ENCODE data around the gene KLRC1. TPM values are rescaled to one million over a fixed set of nuclear protein-coding genes. Genes with fewer than 3 reads are reported as not detected.
"Not testable (repeated sequence)": the region's sequence is repeated elsewhere in the genome, so short reads cannot be mapped to it uniquely, and the experiment has no call there.

KLRC1 gene
- total RNA-seq, 2 experiments from 2014 or later: 15.9 to 17.8 TPM

GRCh38 chr12:10448236-10448635 lies 4.9 kb downstream of the KLRC1 start:
- CTCF ChIA-PET: no interaction called here
- Mint-ChIP-seq H3K27me3 (no peaks in the 10 kb centered on the region), H3K4me3 (peak overlapping the region; percentile 55), H3K36me3 (peaks cover 26% of the 10 kb centered on the region), H3K27ac (peak overlapping the region; percentile 55), H3K9me3 (ENCODE audit: low read depth) (no peaks in the 10 kb centered on the region), H3K4me1 (peaks cover 21% of the 10 kb centered on the region)
- peak; percentile 20 for ATAC-seq
- DNase-seq: no peak

GRCh38 chr12:10446052-10446451 lies 7.1 kb downstream of the KLRC1 start:
- CTCF ChIA-PET; H3K27me3 Mint-ChIP-seq; H3K9me3 Mint-ChIP-seq (ENCODE audit: low read depth); DNase-seq: not testable (repeated sequence)
- ATAC-seq: peak; percentile 94
- Mint-ChIP-seq H3K4me1 (peaks cover 18% of the 10 kb centered on the region), H3K27ac (peak overlapping the region; percentile 75), H3K4me3 (peak overlapping the region; percentile 36), H3K36me3 (peaks cover 24% of the 10 kb centered on the region)

GRCh38 chr12:10441144-10441543 lies 12.0 kb downstream of the KLRC1 start:
- H3K9me3 Mint-ChIP-seq (ENCODE audit: low read depth); CTCF ChIA-PET; H3K27me3 Mint-ChIP-seq; DNase-seq; H3K27ac Mint-ChIP-seq; H3K36me3 Mint-ChIP-seq; ATAC-seq; H3K4me1 Mint-ChIP-seq; H3K4me3 Mint-ChIP-seq: not testable (repeated sequence)

- H3K27ac Mint-ChIP-seq; ATAC-seq; H3K27me3 Mint-ChIP-seq; H3K36me3 Mint-ChIP-seq; H3K9me3 Mint-ChIP-seq (ENCODE audit: low read depth); CTCF ChIA-PET; DNase-seq; H3K4me3 Mint-ChIP-seq; H3K4me1 Mint-ChIP-seq: not testable (repeated sequence)
These were observed 13.4 kb downstream of the KLRC1 start for GRCh38 chr12:10439608-10440274.

- H3K27ac Mint-ChIP-seq; H3K4me1 Mint-ChIP-seq; CTCF ChIA-PET; H3K9me3 Mint-ChIP-seq (ENCODE audit: low read depth); DNase-seq; H3K27me3 Mint-ChIP-seq; H3K36me3 Mint-ChIP-seq; H3K4me3 Mint-ChIP-seq: not testable (repeated sequence)
- peak; percentile 57 for ATAC-seq
These were observed 15.6 kb downstream of the KLRC1 start for GRCh38 chr12:10437601-10438000.

- peak; percentile 74 for ATAC-seq
- CTCF ChIA-PET; H3K36me3 Mint-ChIP-seq; H3K4me1 Mint-ChIP-seq; H3K9me3 Mint-ChIP-seq (ENCODE audit: low read depth); H3K27me3 Mint-ChIP-seq: not testable (repeated sequence)
- H3K4me3 Mint-ChIP-seq: peak within 1 kb of the TSS; percentile 48
- DNase-seq: peak; percentile 41
- peak within 1 kb of the TSS; percentile 24 for H3K27ac Mint-ChIP-seq
These were observed 17.4 kb downstream of the KLRC1 start, which contains the start of gene KLRC2 for GRCh38 chr12:10435816-10436215. TSS of gene KLRC2 (minus strand) at chr12:10436010. CDS start at chr12:10435986, 24 bp downstream.

- H3K4me3 Mint-ChIP-seq; H3K36me3 Mint-ChIP-seq; H3K27ac Mint-ChIP-seq; H3K9me3 Mint-ChIP-seq (ENCODE audit: low read depth); DNase-seq; H3K4me1 Mint-ChIP-seq; H3K27me3 Mint-ChIP-seq: not testable (repeated sequence)
- peak; percentile 96 for ATAC-seq
- CTCF ChIA-PET: interaction anchor here (1.4 kb wide), 1 partner anchor 19 kb away, joined by 3 read pairs; no protein-coding TSS in a partner anchor
These were observed 22.6 kb downstream of the KLRC1 start for GRCh38 chr12:10430623-10431022.

- H3K4me1 Mint-ChIP-seq; H3K9me3 Mint-ChIP-seq (ENCODE audit: low read depth); H3K27ac Mint-ChIP-seq; ATAC-seq; H3K36me3 Mint-ChIP-seq; H3K27me3 Mint-ChIP-seq; DNase-seq; H3K4me3 Mint-ChIP-seq; CTCF ChIA-PET: not testable (repeated sequence)
These were observed 27.2 kb downstream of the KLRC1 start for GRCh38 chr12:10425938-10426337.

- CTCF ChIA-PET; H3K27me3 Mint-ChIP-seq; ATAC-seq; H3K9me3 Mint-ChIP-seq (ENCODE audit: low read depth); H3K4me3 Mint-ChIP-seq; H3K27ac Mint-ChIP-seq; DNase-seq; H3K36me3 Mint-ChIP-seq; H3K4me1 Mint-ChIP-seq: not testable (repeated sequence)
These were observed 28.8 kb downstream of the KLRC1 start for GRCh38 chr12:10424260-10424899.

GRCh38 chr12:10422159-10422558 lies 31.0 kb downstream of the KLRC1 start:
- ATAC-seq: peak; percentile 70
- H3K36me3 Mint-ChIP-seq; DNase-seq; H3K9me3 Mint-ChIP-seq (ENCODE audit: low read depth); H3K4me1 Mint-ChIP-seq; CTCF ChIA-PET; H3K4me3 Mint-ChIP-seq; H3K27me3 Mint-ChIP-seq; H3K27ac Mint-ChIP-seq: not testable (repeated sequence)

GRCh38 chr12:10420334-10420733 lies 32.8 kb downstream of the KLRC1 start, which contains the start of gene KLRC3:
TSS of gene KLRC3 (minus strand) at chr12:10420595. CDS start at chr12:10420550, 45 bp downstream.
- DNase-seq; CTCF ChIA-PET; H3K9me3 Mint-ChIP-seq (ENCODE audit: low read depth); H3K27me3 Mint-ChIP-seq; H3K4me1 Mint-ChIP-seq; ATAC-seq; H3K36me3 Mint-ChIP-seq: not testable (repeated sequence)
- peak within 1 kb of the TSS; percentile 15 for H3K27ac Mint-ChIP-seq
- H3K4me3 Mint-ChIP-seq: peak within 1 kb of the TSS; percentile 55

GRCh38 chr12:10409392-10409791 lies 43.8 kb downstream of the KLRC1 start, which contains the start of gene KLRC4:
TSS of gene KLRC4 (minus strand) at chr12:10409757. CDS start at chr12:10409575, 182 bp downstream.
- CTCF ChIA-PET: no interaction called here
- H3K27ac Mint-ChIP-seq: peak within 1 kb of the TSS; percentile 88
- peaks cover 32% of the 10 kb centered on the region for H3K4me1 Mint-ChIP-seq
- DNase-seq (peak; percentile 67), ATAC-seq (peak; percentile 73)
- H3K4me3 Mint-ChIP-seq: peak within 1 kb of the TSS; percentile 84
- H3K27me3 Mint-ChIP-seq: no peaks in the 10 kb centered on the region
- no peaks in the 10 kb centered on the region for H3K9me3 Mint-ChIP-seq (ENCODE audit: low read depth)
- peaks cover 51% of the 10 kb centered on the region for H3K36me3 Mint-ChIP-seq

GRCh38 chr12:10408842-10409241 lies 44.3 kb downstream of the KLRC1 start:
- no peak for ATAC-seq
- CTCF ChIA-PET: no interaction called here
- Mint-ChIP-seq H3K4me3 (peak overlapping the region; percentile 84), H3K27ac (peak overlapping the region; percentile 88), H3K9me3 (ENCODE audit: low read depth) (no peaks in the 10 kb centered on the region), H3K4me1 (peaks cover 35% of the 10 kb centered on the region), H3K36me3 (peaks cover 52% of the 10 kb centered on the region), H3K27me3 (no peaks in the 10 kb centered on the region)
- DNase-seq: no peak

- Mint-ChIP-seq H3K27ac (peak overlapping the region; percentile 92), H3K9me3 (ENCODE audit: low read depth) (no peaks in the 10 kb centered on the region), H3K36me3 (peaks cover 52% of the 10 kb centered on the region), H3K27me3 (no peaks in the 10 kb centered on the region), H3K4me1 (peaks cover 42% of the 10 kb centered on the region), H3K4me3 (peak overlapping the region; percentile 84)
- peak; percentile 61 for DNase-seq
- peak; percentile 11 for ATAC-seq
- CTCF ChIA-PET: interaction anchor here (1.1 kb wide), 1 partner anchor 21 kb away, joined by 6 read pairs; no protein-coding TSS in a partner anchor
These were observed 46.5 kb downstream of the KLRC1 start for GRCh38 chr12:10406725-10407124.

All from activated CD8-positive, alpha-beta memory T cell treated with anti-CD3 and anti-CD28 coated beads, Interleukin-2, amount 10 ng/mL, durations not matched to agents 7 days and 5 days (primary cell).